HFFc6 (cell line): ENCODE data around the gene LMTK2. TPM values are rescaled to one million over a fixed set of nuclear protein-coding genes. Genes with fewer than 3 reads are reported as not detected.
"Not testable (repeated sequence)": the region's sequence is repeated elsewhere in the genome, so short reads cannot be mapped to it uniquely, and the experiment has no call there.

Experiments
- DNase-seq: peaks from one replicate; pipeline ENCODE4 v3.0.0-alpha.2; 2018
- H3K27ac Mint-ChIP-seq: 2 replicates; pipeline ENCODE4 v1.8.0; 2020; ENCODE audit warnings: mild to moderate bottlenecking, mixed read lengths
- H3K27me3 Mint-ChIP-seq: 2 replicates; pipeline ENCODE4 v1.8.0; 2021; ENCODE audit warnings: mild to moderate bottlenecking, moderate library complexity, mixed read lengths; ENCODE audit not compliant: insufficient read depth
- H3K36me3 Mint-ChIP-seq: 2 replicates; pipeline ENCODE4 v1.8.0; 2021; ENCODE audit warnings: low read depth, mixed read lengths
- H3K4me1 Mint-ChIP-seq: 2 replicates; pipeline ENCODE4 v1.8.0; 2020; ENCODE audit warnings: low read depth, mixed read lengths
- H3K4me3 Mint-ChIP-seq: 2 replicates; pipeline ENCODE4 v1.8.0; 2020; ENCODE audit warnings: mild to moderate bottlenecking, moderate library complexity, mixed read lengths
- H3K9me3 Mint-ChIP-seq: 2 replicates; pipeline ENCODE4 v1.8.0; 2020; ENCODE audit warnings: mild to moderate bottlenecking, mixed read lengths
- CTCF ChIP-seq: fragments of 200-600 bp; sonication (generic); IDR thresholded peaks from 2 replicates; pipeline ENCODE4 v1.5.0; 2021; ENCODE audit warnings: antibody characterized with exemption, mild to moderate bottlenecking
- total RNA-seq, 6 experiments: library from RNA; stranded (reverse); fragmentation: NEBNext Ultra II Directional; extraction: Animal tissue kit (Norgen Biotek cat#: 25700); gene quantifications; 2 replicates in 1 of 6; 3 replicates in 5 of 6; pipeline ENCODE4 v1.2.3, GENCODE V29; 2021

Gene LMTK2
- total RNA-seq, 6 experiments from 2014 or later: 9.2 to 13.5 (median 10.0) TPM

DNA sequence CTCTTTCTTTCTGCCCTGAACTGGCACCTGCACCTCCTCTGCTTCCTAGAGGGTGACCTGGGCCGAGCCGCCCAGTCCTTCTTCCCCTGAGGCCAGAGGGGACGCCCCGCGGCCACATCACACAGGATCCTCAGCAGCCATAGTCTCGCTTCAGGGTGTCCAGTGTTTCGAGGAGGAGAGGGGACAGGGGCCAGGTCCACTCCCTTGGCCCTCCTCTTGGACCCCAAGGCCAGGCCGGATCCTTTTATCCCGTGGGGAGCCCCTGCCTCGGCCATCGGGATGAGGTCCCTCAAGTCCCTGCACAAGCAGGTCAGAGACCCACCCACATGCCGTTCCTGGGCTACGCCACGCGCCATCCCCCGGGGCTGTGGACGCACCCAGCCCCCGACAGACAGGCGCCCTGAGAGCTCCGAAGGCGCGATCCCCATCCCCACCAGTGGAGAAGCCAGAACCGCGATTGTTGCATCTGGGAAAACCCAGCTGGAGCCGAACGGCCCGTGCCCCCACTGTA, 108.2 kb downstream of the LMTK2 start:
- Mint-ChIP-seq H3K36me3 (peaks cover 11% of the 10 kb centered on the region), H3K4me1 (peaks cover 16% of the 10 kb centered on the region), H3K27ac (no peak overlapping the region), H3K9me3 (no peaks in the 10 kb centered on the region), H3K4me3 (no peak overlapping the region), H3K27me3 (no peaks in the 10 kb centered on the region; the same call in 1 of the 2 replicates)
- no peak for DNase-seq
- TF ChIP-seq CTCF: no peak

DNA sequence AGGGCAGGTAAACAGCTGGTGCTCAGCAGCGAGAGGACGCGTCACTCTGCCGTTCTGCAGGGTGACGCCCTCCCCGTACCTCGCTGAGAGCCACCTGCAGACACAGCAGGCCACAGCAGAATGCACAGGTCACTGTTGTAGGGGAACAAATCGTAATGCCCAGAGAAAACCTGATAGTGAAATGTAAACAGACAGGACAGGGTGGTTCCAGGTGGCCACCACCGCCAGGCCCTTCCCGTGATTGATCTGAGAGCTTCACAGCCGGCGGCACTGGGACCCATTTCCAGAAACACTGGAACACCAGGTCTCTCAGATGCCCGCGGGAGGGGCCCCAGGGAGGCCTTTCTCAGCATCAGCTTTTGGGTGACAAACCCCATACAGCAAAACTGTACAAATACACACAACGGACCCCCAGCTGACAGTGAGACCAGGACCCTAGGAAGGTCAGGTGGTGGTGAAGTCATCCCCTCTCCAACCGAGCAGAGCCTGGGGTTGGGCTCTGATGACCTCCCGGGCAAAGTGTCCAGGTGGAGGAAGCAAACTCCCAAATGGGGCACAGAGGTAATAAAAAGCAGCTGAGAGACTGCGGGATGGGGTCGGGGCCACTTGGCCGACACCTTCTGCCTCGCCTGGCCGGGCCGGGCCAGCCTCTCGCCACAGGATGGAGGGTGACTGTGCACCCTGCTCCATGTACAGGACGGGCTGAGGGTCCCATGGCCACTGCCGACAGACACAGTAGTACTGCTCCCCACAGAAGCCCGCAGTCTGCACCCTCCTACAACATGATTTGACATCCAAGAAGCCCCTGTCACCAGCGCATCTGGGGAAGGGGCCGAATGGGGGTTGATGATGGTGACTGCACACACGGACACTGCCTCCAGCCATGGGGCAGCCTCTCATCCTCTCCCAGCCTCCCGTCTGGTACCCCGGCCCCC, 109.2 kb downstream of the LMTK2 start:
- TF ChIP-seq CTCF: no peak
- no peaks in the 10 kb centered on the region for H3K9me3 Mint-ChIP-seq

DNA sequence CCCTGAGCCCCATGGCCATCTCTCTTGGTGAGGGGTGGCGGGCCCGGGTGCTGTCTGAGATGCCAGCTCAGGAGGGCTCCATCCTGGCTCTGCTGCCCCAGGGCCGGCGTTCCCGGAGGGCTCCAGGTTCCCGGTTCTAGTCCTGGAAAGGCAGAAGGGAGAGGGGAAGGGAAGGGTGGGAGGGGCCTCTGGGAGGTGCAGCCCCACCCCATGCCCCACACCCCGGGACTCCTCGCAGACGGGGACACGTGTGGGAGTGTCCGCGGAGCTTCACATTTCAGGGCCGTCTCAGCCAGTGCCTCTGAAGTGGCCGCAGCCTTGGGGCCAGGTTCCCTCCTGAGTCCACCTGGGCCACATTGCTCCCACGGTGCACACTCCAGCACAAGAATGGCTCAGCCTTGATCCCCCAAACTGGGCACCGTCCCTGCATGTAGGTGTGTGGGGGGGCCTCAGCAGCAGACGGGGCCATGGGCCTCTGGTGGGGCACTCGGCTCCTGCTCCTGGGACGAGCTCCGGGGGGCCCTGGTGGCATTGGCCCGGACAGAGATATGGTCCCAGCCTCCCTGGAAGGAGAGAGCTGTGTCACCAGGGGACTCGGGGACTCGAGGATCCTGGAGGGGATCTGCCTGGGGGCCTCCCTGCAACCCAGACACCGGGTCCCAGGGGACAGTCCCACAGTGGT, 110.4 kb downstream of the LMTK2 start:
- H3K4me3 Mint-ChIP-seq: no peak overlapping the region
- H3K9me3 Mint-ChIP-seq: no peaks in the 10 kb centered on the region
- no peaks in the 10 kb centered on the region; the same call in 1 of the 2 replicates for H3K27me3 Mint-ChIP-seq
- TF ChIP-seq CTCF: no peak
- no peak overlapping the region for H3K27ac Mint-ChIP-seq
- H3K36me3 Mint-ChIP-seq: peaks cover 11% of the 10 kb centered on the region
- peaks cover 16% of the 10 kb centered on the region for H3K4me1 Mint-ChIP-seq
- no peak for DNase-seq

More for the DNA sequence above, 109.2 kb downstream of the LMTK2 start:
- Mint-ChIP-seq H3K4me1 (peaks cover 16% of the 10 kb centered on the region), H3K27me3 (no peaks in the 10 kb centered on the region; the same call in 1 of the 2 replicates), H3K27ac (no peak overlapping the region), H3K4me3 (no peak overlapping the region), H3K36me3 (peaks cover 11% of the 10 kb centered on the region)
- no peak for DNase-seq

DNA sequence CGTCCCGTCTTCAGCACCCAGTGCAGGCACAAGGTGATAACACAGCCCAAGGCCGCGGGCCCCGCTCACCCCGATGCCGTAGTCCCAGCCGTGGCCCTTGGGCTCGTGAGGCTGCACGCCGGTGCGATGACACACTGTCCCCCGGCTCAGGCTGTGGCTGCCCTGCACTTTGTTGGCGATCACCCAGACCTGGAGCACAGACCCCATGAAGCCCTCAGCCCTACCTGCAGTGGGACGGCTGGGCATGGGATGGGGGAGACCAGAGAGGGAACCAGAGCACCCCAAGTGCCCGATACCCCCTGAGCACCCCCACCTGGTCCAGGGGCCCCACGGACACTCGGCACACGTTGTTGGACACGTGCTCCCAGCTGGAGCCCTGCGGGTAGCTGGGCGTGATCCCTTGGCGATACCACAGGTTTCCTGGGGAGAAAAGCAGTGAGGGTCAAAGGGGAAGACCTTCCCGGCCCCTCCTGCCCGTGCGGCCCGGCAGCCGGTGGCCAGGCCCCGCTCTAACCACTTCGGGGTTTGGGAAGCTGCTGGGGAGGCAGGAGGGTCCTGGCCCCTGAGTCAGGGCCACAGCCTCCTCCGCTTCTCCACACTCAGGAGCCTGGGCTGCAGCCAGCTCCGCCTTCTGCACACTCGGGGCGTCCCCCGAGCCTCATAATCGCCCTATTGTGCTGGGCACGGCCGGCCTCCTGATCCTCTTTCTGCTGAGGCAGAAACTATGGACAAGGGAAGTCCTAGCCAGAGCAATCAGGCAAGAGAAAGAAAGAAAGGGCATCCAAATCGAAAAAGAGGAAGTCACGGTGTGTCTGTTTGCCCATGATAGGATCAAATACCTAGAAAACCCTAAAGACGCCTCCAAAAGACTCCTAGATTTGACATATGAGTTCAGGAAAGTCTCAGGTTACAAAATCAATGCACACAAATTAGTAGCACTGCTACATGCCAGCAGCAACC, 111.2 kb downstream of the LMTK2 start:
- Mint-ChIP-seq H3K36me3 (peaks cover 11% of the 10 kb centered on the region), H3K4me1 (peaks cover 16% of the 10 kb centered on the region), H3K27me3 (no peaks in the 10 kb centered on the region; the same call in 1 of the 2 replicates), H3K27ac (no peak overlapping the region), H3K9me3 (no peaks in the 10 kb centered on the region), H3K4me3 (no peak overlapping the region)
- no peak for TF ChIP-seq CTCF
- no peak for DNase-seq

GRCh38 chr7:98219382-98219781, 112.7 kb downstream of the LMTK2 start:
- not testable (repeated sequence) for H3K27me3 Mint-ChIP-seq, H3K9me3 Mint-ChIP-seq
- H3K36me3 Mint-ChIP-seq: peaks cover 11% of the 10 kb centered on the region
- DNase-seq: peak; percentile 8
- H3K4me3 Mint-ChIP-seq: peak overlapping the region; percentile 4; the same call in 1 of the 2 replicates
- peaks cover 16% of the 10 kb centered on the region for H3K4me1 Mint-ChIP-seq
- H3K27ac Mint-ChIP-seq: peak overlapping the region; percentile 40
